Activated naive CD8-positive, alpha-beta T cell treated with anti-CD3 and anti-CD28 coated beads, Interleukin-2, amount 10 ng/mL, durations not matched to agents 7 days and 5 days (primary cell): ENCODE measurements around the gene RPS19. TPM values are rescaled to one million over a fixed set of nuclear protein-coding genes. Genes with fewer than 3 reads are reported as not detected.

Experiments
- ATAC-seq: fragments of 150-1000 bp; cut with Tn5 transposase; one replicate; pipeline ENCODE4 v1.10.0; 2021; ENCODE audit warnings: low read depth, moderate library complexity
- POLR2A ChIA-PET: fragments of 350-600 bp; sonication (Branson Sonifier 250); formaldehyde crosslinking; loops from one replicate; lab custom pipeline; 2021; ENCODE audit warnings: antibody characterized with exemption; lab: Charles Lee
- DNase-seq: peaks from one replicate; pipeline ENCODE4 v3.0.0; 2021
- H3K27ac Mint-ChIP-seq: one replicate; pipeline ENCODE4 v1.8.0; 2022; ENCODE audit warnings: mild to moderate bottlenecking, mixed read lengths
- H3K27me3 Mint-ChIP-seq: one replicate; pipeline ENCODE4 v1.8.0; 2022; ENCODE audit warnings: mild to moderate bottlenecking, moderate library complexity, mixed read lengths
- H3K36me3 Mint-ChIP-seq: one replicate; pipeline ENCODE4 v1.8.0; 2021; ENCODE audit warnings: mild to moderate bottlenecking, mixed read lengths
- H3K4me1 Mint-ChIP-seq: one replicate; pipeline ENCODE4 v1.8.0; 2021; ENCODE audit warnings: mixed read lengths
- H3K4me3 Mint-ChIP-seq: one replicate; pipeline ENCODE4 v1.8.0; 2022; ENCODE audit warnings: mild to moderate bottlenecking, moderate library complexity, mixed read lengths
- H3K9me3 Mint-ChIP-seq: one replicate; pipeline ENCODE4 v1.8.0; 2021; ENCODE audit warnings: mixed read lengths
- total RNA-seq, 2 experiments: library from RNA; stranded (reverse); gene quantifications; one replicate each; pipeline ENCODE4 v1.2.3, GENCODE V29; 2021

RPS19 gene
- total RNA-seq, 2 experiments from 2014 or later, result 3,237 to 3,326 TPM

- peaks cover 23% of the 10 kb centered on the region for H3K36me3 Mint-ChIP-seq
- H3K4me1 Mint-ChIP-seq, result peaks cover 25% of the 10 kb centered on the region
- H3K27ac Mint-ChIP-seq, result peak overlapping the region; percentile 79
- DNase-seq (no peak), ATAC-seq (no peak)
- H3K27me3 Mint-ChIP-seq, result no peaks in the 10 kb centered on the region
- H3K9me3 Mint-ChIP-seq, result no peaks in the 10 kb centered on the region
- no peak overlapping the region for H3K4me3 Mint-ChIP-seq
- POLR2A ChIA-PET, result interaction anchor here (0.6 to 1.3 kb wide), 2 partner anchors 9 to 25 kb away, joined by 3 to 6 read pairs; no protein-coding TSS in a partner anchor
These were observed 37.8 kb downstream of the RPS19 start for GRCh38 chr19:41897820-41898219.

GRCh38 chr19:41898235-41898634, 38.2 kb downstream of the RPS19 start:
- H3K27me3 Mint-ChIP-seq, result no peaks in the 10 kb centered on the region
- POLR2A ChIA-PET, result interaction anchor here (1.3 kb wide), 1 partner anchor 10 kb away, joined by 6 read pairs; no protein-coding TSS in a partner anchor
- H3K27ac Mint-ChIP-seq, result no peak overlapping the region
- peaks cover 22% of the 10 kb centered on the region for H3K4me1 Mint-ChIP-seq
- peaks cover 21% of the 10 kb centered on the region for H3K36me3 Mint-ChIP-seq
- DNase-seq, result no peak
- H3K4me3 Mint-ChIP-seq, result no peak overlapping the region
- ATAC-seq, result no peak
- no peaks in the 10 kb centered on the region for H3K9me3 Mint-ChIP-seq

DNA sequence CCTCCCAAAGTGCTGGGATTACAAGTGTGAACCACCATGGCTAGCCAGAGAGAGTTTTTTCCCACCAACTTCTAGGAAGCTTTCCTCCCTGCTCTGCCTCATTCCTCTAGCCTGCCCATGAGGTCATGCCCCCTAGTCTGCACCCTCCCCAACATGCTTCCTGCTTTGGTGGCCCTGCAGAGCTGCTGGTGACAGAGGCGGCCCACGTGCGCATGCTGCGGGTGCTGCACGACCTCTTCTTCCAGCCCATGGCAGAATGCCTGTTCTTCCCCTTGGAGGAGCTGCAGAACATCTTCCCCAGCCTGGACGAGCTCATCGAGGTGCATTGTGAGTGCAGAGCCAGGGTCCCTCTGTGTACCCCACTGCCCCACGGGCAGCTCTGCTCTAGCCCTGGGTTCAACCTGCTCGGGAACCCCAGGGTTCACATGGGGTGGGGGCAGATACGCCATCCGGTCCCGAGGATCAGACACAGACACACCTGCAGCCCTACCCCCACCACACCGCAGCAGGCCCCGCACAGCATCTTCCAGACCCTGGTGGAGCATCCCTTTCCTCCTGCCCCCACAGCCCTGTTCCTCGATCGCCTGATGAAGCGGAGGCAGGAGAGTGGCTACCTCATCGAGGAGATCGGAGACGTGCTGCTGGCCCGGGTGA, 41.8 kb downstream of the RPS19 start:
- no peak overlapping the region for H3K4me3 Mint-ChIP-seq
- H3K27ac Mint-ChIP-seq, result peak overlapping the region; percentile 70
- peaks cover 34% of the 10 kb centered on the region for H3K36me3 Mint-ChIP-seq
- POLR2A ChIA-PET, result interaction anchor here (0.6 to 4.1 kb wide), 8 partner anchors 9 to 55 kb away, joined by 3 to 31 read pairs (median 5); partner anchors contain the start of gene ERFL
- H3K27me3 Mint-ChIP-seq, result no peaks in the 10 kb centered on the region
- DNase-seq (no peak), ATAC-seq (peak; percentile 31)
- no peaks in the 10 kb centered on the region for H3K9me3 Mint-ChIP-seq
- H3K4me1 Mint-ChIP-seq, result peaks cover 20% of the 10 kb centered on the region

- H3K4me1 Mint-ChIP-seq, result peaks cover 20% of the 10 kb centered on the region
- H3K4me3 Mint-ChIP-seq, result no peak overlapping the region
- POLR2A ChIA-PET, result interaction anchor here (1.1 to 4.1 kb wide), 7 partner anchors 9 to 32 kb away, joined by 4 to 31 read pairs (median 5); partner anchors contain the start of gene ERFL
- DNase-seq (no peak), ATAC-seq (no peak)
- H3K27ac Mint-ChIP-seq, result no peak overlapping the region
- peaks cover 36% of the 10 kb centered on the region for H3K36me3 Mint-ChIP-seq
- H3K27me3 Mint-ChIP-seq, result no peaks in the 10 kb centered on the region
- no peaks in the 10 kb centered on the region for H3K9me3 Mint-ChIP-seq
These were observed 42.5 kb downstream of the RPS19 start for GRCh38 chr19:41902594-41902993.

DNA sequence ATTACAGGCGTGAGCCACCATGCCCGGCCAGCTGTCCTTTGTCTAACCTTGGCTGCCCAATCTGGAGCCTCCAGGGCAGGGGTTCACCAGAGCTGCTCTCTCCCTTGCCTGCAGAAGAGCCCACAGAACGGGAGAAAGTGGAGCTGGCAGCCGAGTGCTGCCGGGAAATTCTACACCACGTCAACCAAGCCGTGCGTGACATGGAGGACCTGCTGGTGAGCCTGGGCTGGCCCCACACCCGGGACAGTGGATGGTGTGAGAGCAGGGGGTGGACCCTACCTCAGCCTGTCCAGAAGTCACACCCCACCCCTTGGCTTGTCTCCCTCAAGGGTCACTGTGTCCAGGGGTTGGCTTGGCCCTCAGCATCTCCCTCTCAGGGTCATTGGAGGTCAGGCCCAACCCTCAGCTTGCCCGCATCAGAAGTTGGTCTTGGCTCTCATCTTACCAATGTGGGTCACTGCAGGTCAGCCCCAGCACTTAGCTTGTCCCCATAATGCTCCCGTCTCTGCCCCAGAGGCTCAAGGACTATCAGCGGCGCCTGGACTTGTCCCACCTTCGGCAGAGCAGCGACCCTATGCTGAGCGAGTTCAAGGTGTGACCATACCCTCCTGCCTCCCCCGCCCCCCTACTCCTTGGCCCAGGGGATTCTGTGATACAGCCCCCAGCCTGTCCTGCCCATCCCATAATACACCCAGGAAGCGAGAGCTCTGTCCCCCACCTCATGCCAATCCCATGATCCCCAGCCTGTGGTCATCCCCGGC, 43.3 kb downstream of the RPS19 start:
- no peak overlapping the region for H3K27ac Mint-ChIP-seq
- POLR2A ChIA-PET, result interaction anchor here (0.6 to 4.1 kb wide), 7 partner anchors 8 to 41 kb away, joined by 4 to 31 read pairs (median 5); partner anchors contain the start of gene ERFL
- DNase-seq, result no peak
- H3K27me3 Mint-ChIP-seq, result no peaks in the 10 kb centered on the region
- no peaks in the 10 kb centered on the region for H3K9me3 Mint-ChIP-seq
- H3K36me3 Mint-ChIP-seq, result peaks cover 35% of the 10 kb centered on the region
- H3K4me1 Mint-ChIP-seq, result peaks cover 18% of the 10 kb centered on the region
- H3K4me3 Mint-ChIP-seq, result no peak overlapping the region
- no peak for ATAC-seq

- ATAC-seq (no peak), DNase-seq (no peak)
- H3K36me3 Mint-ChIP-seq, result peaks cover 31% of the 10 kb centered on the region
- POLR2A ChIA-PET, result interaction anchor here (1.1 to 2.0 kb wide), 6 partner anchors 8 to 31 kb away, joined by 4 to 7 read pairs (median 4); partner anchors contain the start of gene ARHGEF1
- peaks cover 15% of the 10 kb centered on the region for H3K4me1 Mint-ChIP-seq
- no peaks in the 10 kb centered on the region for H3K9me3 Mint-ChIP-seq
- no peak overlapping the region for H3K4me3 Mint-ChIP-seq
- H3K27ac Mint-ChIP-seq, result peak overlapping the region; percentile 42
- no peaks in the 10 kb centered on the region for H3K27me3 Mint-ChIP-seq
These were observed 44.2 kb downstream of the RPS19 start for GRCh38 chr19:41904118-41904870.

DNA sequence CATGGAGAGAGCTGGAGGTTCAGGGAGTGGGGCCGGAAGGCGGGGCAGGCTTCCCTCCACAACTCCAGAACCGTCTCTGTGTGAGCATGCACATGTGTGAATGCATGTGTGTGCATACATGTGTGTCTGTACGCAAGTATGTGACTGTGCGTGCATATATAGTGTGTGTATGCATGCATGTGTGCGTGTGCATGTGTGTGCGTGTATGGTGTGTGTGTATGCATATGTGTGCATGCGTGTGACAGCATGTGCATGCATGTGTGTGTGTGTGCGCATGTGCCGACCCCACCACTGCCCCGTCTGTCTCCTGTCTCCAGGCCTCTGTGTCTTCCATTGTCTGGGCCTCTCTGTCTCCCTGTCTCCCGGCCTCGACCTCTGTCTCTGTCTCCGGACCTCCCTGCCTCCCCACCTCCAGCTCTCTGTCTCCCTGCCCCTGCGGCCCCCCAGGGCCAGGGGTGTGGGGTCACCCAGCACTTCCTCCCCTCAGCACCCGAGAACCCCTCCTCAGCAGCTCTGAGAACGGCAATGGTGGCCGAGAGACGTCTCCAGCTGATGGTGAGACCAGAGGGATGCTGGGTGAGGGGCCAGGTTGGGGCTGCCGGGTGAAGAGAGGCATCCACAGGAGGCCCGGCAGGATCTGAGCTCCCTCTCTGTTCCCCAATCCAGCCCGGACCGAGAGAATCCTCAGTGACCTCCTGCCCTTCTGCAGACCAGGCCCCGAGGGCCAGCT, 45.4 kb downstream of the RPS19 start:
- POLR2A ChIA-PET, result interaction anchor here (0.7 to 2.0 kb wide), 7 partner anchors 10 to 22 kb away, joined by 3 to 6 read pairs (median 4); partner anchors contain the start of gene ARHGEF1
- H3K4me1 Mint-ChIP-seq, result peaks cover 14% of the 10 kb centered on the region
- no peak overlapping the region for H3K4me3 Mint-ChIP-seq
- no peak for ATAC-seq
- peaks cover 35% of the 10 kb centered on the region for H3K36me3 Mint-ChIP-seq
- no peak overlapping the region for H3K27ac Mint-ChIP-seq
- DNase-seq, result no peak
- no peaks in the 10 kb centered on the region for H3K27me3 Mint-ChIP-seq
- no peaks in the 10 kb centered on the region for H3K9me3 Mint-ChIP-seq

- H3K4me3 Mint-ChIP-seq, result no peak overlapping the region
- POLR2A ChIA-PET, result interaction anchor here (0.7 to 2.0 kb wide), 4 partner anchors 14 to 23 kb away, joined by 3 to 6 read pairs (median 4); partner anchors contain the start of gene ARHGEF1
- peaks cover 36% of the 10 kb centered on the region for H3K36me3 Mint-ChIP-seq
- peaks cover 17% of the 10 kb centered on the region for H3K4me1 Mint-ChIP-seq
- DNase-seq (no peak), ATAC-seq (no peak)
- no peaks in the 10 kb centered on the region for H3K27me3 Mint-ChIP-seq
- H3K9me3 Mint-ChIP-seq, result no peaks in the 10 kb centered on the region
- no peak overlapping the region for H3K27ac Mint-ChIP-seq
These were observed 46.2 kb downstream of the RPS19 start for GRCh38 chr19:41906271-41906670.

DNA sequence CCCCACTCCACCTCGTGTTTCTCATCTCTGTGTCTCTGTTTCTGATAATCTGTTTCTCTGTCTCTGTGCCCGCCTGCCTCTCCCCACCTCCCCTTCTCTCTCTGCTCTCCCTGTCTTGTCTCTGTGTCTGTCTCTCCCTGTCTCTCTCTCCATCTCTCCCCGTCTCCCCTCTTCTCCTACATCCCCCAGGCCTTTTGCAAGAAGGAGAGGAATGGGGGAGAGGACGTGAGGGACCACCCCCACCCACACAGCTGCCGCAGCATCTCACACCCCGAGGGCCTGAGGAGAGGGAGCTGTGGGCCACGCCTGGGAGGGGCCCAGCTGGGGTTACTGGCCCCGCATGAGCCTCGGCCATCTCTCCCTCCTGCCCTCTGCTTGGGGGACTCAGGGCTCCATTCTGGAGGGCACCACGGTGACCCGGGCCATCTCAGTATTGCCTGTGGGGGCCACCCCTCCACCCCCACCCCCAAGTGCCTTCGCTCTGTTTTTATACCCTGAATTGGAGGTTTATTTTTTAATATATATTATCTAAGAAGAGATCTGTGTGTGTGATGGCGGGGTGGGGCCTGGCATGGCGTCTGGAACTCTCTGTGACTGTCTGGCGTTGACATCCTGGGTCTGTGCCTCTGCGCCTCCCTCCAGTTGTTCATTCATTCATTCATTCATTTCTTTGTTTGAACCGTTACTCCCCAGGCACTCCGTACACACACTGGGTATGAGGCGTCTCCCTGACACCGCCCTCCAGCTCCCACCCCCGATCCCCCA, 47.0 kb downstream of the RPS19 start:
- Mint-ChIP-seq H3K27me3 (peaks cover 6% of the 10 kb centered on the region), H3K27ac (peak overlapping the region; percentile 36), H3K4me1 (peaks cover 13% of the 10 kb centered on the region), H3K4me3 (no peak overlapping the region), H3K36me3 (peaks cover 31% of the 10 kb centered on the region), H3K9me3 (no peaks in the 10 kb centered on the region)
- DNase-seq (no peak), ATAC-seq (no peak)
- POLR2A ChIA-PET, result interaction anchor here (0.5 to 1.7 kb wide), 5 partner anchors 16 to 1312 kb away, joined by 3 to 5 read pairs (median 4); no protein-coding TSS in a partner anchor

GRCh38 chr19:41907994-41908615, 48.0 kb downstream of the RPS19 start:
- POLR2A ChIA-PET, result interaction anchor here (0.8 to 1.7 kb wide), 4 partner anchors 11 to 18 kb away, joined by 3 to 4 read pairs (median 4); no protein-coding TSS in a partner anchor
- peaks cover 13% of the 10 kb centered on the region for H3K27me3 Mint-ChIP-seq
- H3K4me3 Mint-ChIP-seq, result no peak overlapping the region
- ATAC-seq, result no peak
- H3K27ac Mint-ChIP-seq, result no peak overlapping the region
- H3K4me1 Mint-ChIP-seq, result peaks cover 13% of the 10 kb centered on the region
- DNase-seq, result no peak
- H3K9me3 Mint-ChIP-seq, result no peaks in the 10 kb centered on the region
- peaks cover 30% of the 10 kb centered on the region for H3K36me3 Mint-ChIP-seq

- ATAC-seq, result no peak
- no peak overlapping the region for H3K27ac Mint-ChIP-seq
- POLR2A ChIA-PET, result interaction anchor here (0.8 to 1.7 kb wide), 4 partner anchors 10 to 19 kb away, joined by 3 to 4 read pairs (median 4); no protein-coding TSS in a partner anchor
- H3K36me3 Mint-ChIP-seq, result peaks cover 26% of the 10 kb centered on the region
- H3K27me3 Mint-ChIP-seq, result peaks cover 19% of the 10 kb centered on the region
- no peak overlapping the region for H3K4me3 Mint-ChIP-seq
- no peaks in the 10 kb centered on the region for H3K9me3 Mint-ChIP-seq
- no peak for DNase-seq
- peaks cover 12% of the 10 kb centered on the region for H3K4me1 Mint-ChIP-seq
These were observed 48.8 kb downstream of the RPS19 start for GRCh38 chr19:41908724-41909464.
